Liver (tissue), 9 donors: ENCODE data around the gene PTPRD. TPM values are rescaled to one million over a fixed set of nuclear protein-coding genes. Genes with fewer than 3 reads are reported as not detected.

Experiments used
- DNase-seq: peaks from one replicate; pipeline ENCODE4 v3.0.0-alpha.2; 2017; ENCODE audit warnings: low spot score
- H3K27ac ChIP-seq, 2 donors: one replicate each; pipeline ENCODE4 v1.7.0; 2013; ENCODE audit warnings: inconsistent platforms in 2 of 2, low read length in 2 of 2, control low read depth in 1 of 2, low read depth in 1 of 2, mild to moderate bottlenecking in 1 of 2
- H3K27me3 ChIP-seq, 4 donors: one replicate each; pipeline versions ENCODE4 v1.6.1 to v1.7.0; 2013; ENCODE audit warnings: low read length in 3 of 4, inconsistent platforms in 1 of 4, mild to moderate bottlenecking in 1 of 4, moderate library complexity in 1 of 4; ENCODE audit not compliant: control insufficient read depth in 4 of 4, insufficient read depth in 4 of 4
- H3K36me3 ChIP-seq, 4 donors: one replicate each; pipeline versions ENCODE4 v1.6.1 to v1.7.0; 2013; ENCODE audit warnings: low read length in 3 of 4, mild to moderate bottlenecking in 3 of 4, low read depth in 1 of 4, moderate library complexity in 1 of 4; ENCODE audit not compliant: control insufficient read depth in 4 of 4, insufficient read depth in 3 of 4
- H3K4me1 ChIP-seq, 4 donors: one replicate each; pipeline versions ENCODE4 v1.6.1 to v1.7.0; 2013; ENCODE audit warnings: low read length in 3 of 4, mild to moderate bottlenecking in 3 of 4, moderate library complexity in 1 of 4; ENCODE audit not compliant: control insufficient read depth in 4 of 4, insufficient read depth in 4 of 4
- H3K4me3 ChIP-seq, 3 donors: one replicate each; pipeline versions ENCODE4 v1.6.1 to v1.7.0; 2013; ENCODE audit warnings: low read length in 3 of 3, control low read depth in 1 of 3, low read depth in 1 of 3, mild to moderate bottlenecking in 1 of 3
- H3K9ac ChIP-seq, 2 donors: one replicate each; pipeline ENCODE4 v1.7.0; 2013; ENCODE audit warnings: low read length in 2 of 2, mild to moderate bottlenecking in 2 of 2, moderate library complexity in 2 of 2, control low read depth in 1 of 2, low read depth in 1 of 2
- H3K9me3 ChIP-seq, 4 donors: one replicate each; pipeline versions ENCODE4 v1.6.1 to v1.7.0; 2013; ENCODE audit warnings: low read length in 3 of 4; ENCODE audit not compliant: control insufficient read depth in 4 of 4
- ATF3 ChIP-seq: IDR thresholded peaks from 2 replicates; pipeline ENCODE4 v1.6.1; 2016; ENCODE audit warnings: antibody characterized with exemption
- EGR1 ChIP-seq, 2 donors: IDR thresholded peaks; 2 replicates each; pipeline ENCODE4 v1.6.1; 2016 to 2018; ENCODE audit warnings: antibody characterized with exemption in 2 of 2, low read depth in 2 of 2
- FOXA1 ChIP-seq: IDR thresholded peaks from 2 replicates; pipeline ENCODE4 v1.6.1; 2016; ENCODE audit warnings: antibody characterized with exemption
- FOXA2 ChIP-seq: IDR thresholded peaks from 2 replicates; pipeline ENCODE4 v1.6.1; 2016; ENCODE audit warnings: antibody characterized with exemption
- GABPA ChIP-seq, 2 donors: IDR thresholded peaks in 1 of 2; conservative IDR thresholded peaks in 1 of 2; 2 replicates each; pipeline ENCODE4 v1.6.1; 2016; ENCODE audit warnings: antibody characterized with exemption in 2 of 2, mild to moderate bottlenecking in 1 of 2, moderate library complexity in 1 of 2
- HNF4A ChIP-seq, 2 donors: conservative IDR thresholded peaks; 2 replicates each; pipeline ENCODE4 v1.6.1; 2016; ENCODE audit warnings: antibody characterized with exemption in 2 of 2, mild to moderate bottlenecking in 2 of 2
- HNF4G ChIP-seq: IDR thresholded peaks from 2 replicates; pipeline ENCODE4 v1.6.1; 2016; ENCODE audit warnings: antibody characterized with exemption
- JUND ChIP-seq, 2 donors: IDR thresholded peaks; 2 replicates each; pipeline ENCODE4 v1.6.1; 2016; ENCODE audit warnings: antibody characterized with exemption in 2 of 2
- MAX ChIP-seq: IDR thresholded peaks from 2 replicates; pipeline ENCODE4 v1.6.1; 2016; ENCODE audit warnings: antibody characterized with exemption
- NR2F2 ChIP-seq: IDR thresholded peaks from 2 replicates; pipeline ENCODE4 v1.6.1; 2016; ENCODE audit warnings: antibody characterized with exemption
- RAD21 ChIP-seq, 2 donors: IDR thresholded peaks; 2 replicates each; pipeline ENCODE4 v1.6.1; 2016; ENCODE audit warnings: antibody characterized with exemption in 2 of 2, mild to moderate bottlenecking in 2 of 2
- REST ChIP-seq: IDR thresholded peaks from 2 replicates; pipeline ENCODE4 v1.6.1; 2016; ENCODE audit warnings: antibody characterized with exemption, mild to moderate bottlenecking
- RXRA ChIP-seq, 2 donors: IDR thresholded peaks; 2 replicates each; pipeline ENCODE4 v1.6.1; 2017 to 2018; ENCODE audit warnings: antibody characterized with exemption in 2 of 2, mild to moderate bottlenecking in 1 of 2
- SP1 ChIP-seq: IDR thresholded peaks from 2 replicates; pipeline ENCODE4 v1.6.1; 2018; ENCODE audit warnings: antibody characterized with exemption, mild to moderate bottlenecking
- TAF1 ChIP-seq: conservative IDR thresholded peaks from 2 replicates; pipeline ENCODE4 v1.6.1; 2016; ENCODE audit warnings: antibody characterized with exemption, mild to moderate bottlenecking
- YY1 ChIP-seq: IDR thresholded peaks from 2 replicates; pipeline ENCODE4 v1.6.1; 2016; ENCODE audit warnings: antibody characterized with exemption, mild to moderate bottlenecking
- ZBTB33 ChIP-seq: IDR thresholded peaks from 2 replicates; pipeline ENCODE4 v1.6.1; 2016; ENCODE audit warnings: antibody characterized with exemption
- WGBS: extraction: QIAGEN DNeasy Blood & Tissue Kit; methylation state at CpG from one replicate; pipeline ENCODE4 v1.1.7; 2013; 5-methylcytosine and 5-hydroxymethylcytosine counted together
- polyA plus RNA-seq, 2 donors: library from polyadenylated mRNA; stranded (reverse) in 1 of 2; unstranded in 1 of 2; fragments of 200-250 nt in 1 of 2; fragments of >200 nt in 1 of 2; fragmentation: Nextera tagmentation in 1 of 2; extraction: Ambion mirVana in 1 of 2; gene quantifications; one replicate each; pipeline versions ENCODE4 v1.2.1 to v1.2.3, GENCODE V29; 2013 to 2015
- total RNA-seq, 2 donors: library from RNA; depleted of rRNA; stranded (reverse); fragments of >200 nt; gene quantifications; one replicate each; pipeline ENCODE4 v1.2.3, GENCODE V29; 2014
- donor health status: healthy.
- donor health status: healthy.
- donor health status: healthy.
- donor health status: healthy.
- donor health status: healthy.

The PTPRD gene
- total and polyA plus RNA-seq, 4 donors, result 0.78 to 34.2 (median 4.7) TPM

GRCh38 chr9:8883321-8883720, 1729.5 kb downstream of the PTPRD start:
- DNase-seq, result no peak
- no peak for TF ChIP-seq FOXA2
- TF ChIP-seq NR2F2, result no peak
- no peak for TF ChIP-seq ZBTB33
- no peak for TF ChIP-seq MAX
- TF ChIP-seq RAD21 (IDR thresholded peaks at IDR 0.05), result no peak
- no peak for TF ChIP-seq TAF1
- TF ChIP-seq FOXA1, result no peak
- TF ChIP-seq RXRA (IDR thresholded peaks at IDR 0.05), result no peak
- no peak for TF ChIP-seq REST
- H3K36me3 ChIP-seq, result no peaks in the 10 kb centered on the region
- H3K9ac ChIP-seq, result no peak overlapping the region
- no peaks in the 10 kb centered on the region for H3K4me1 ChIP-seq
- no peak overlapping the region for H3K27ac ChIP-seq
- 64% methylated on average over 1 of the region's 1 CpG for WGBS
- H3K27me3 ChIP-seq, result no peaks in the 10 kb centered on the region
- no peaks in the 10 kb centered on the region for H3K9me3 ChIP-seq
- no peak overlapping the region for H3K4me3 ChIP-seq

GRCh38 chr9:8880060-8880459, 1732.7 kb downstream of the PTPRD start:
- no peak for TF ChIP-seq RXRA (IDR thresholded peaks at IDR 0.05)
- no peak for TF ChIP-seq GABPA (IDR thresholded peaks at IDR 0.05 in 1 of 2, conservative IDR thresholded peaks at IDR 0.05 in 1 of 2)
- no peak for TF ChIP-seq FOXA2
- no peak for TF ChIP-seq SP1
- no peak for TF ChIP-seq YY1
- no peak for TF ChIP-seq EGR1 (IDR thresholded peaks at IDR 0.05; ENCODE audit: low read depth in 2 of 2)
- no peak for TF ChIP-seq ATF3
- TF ChIP-seq HNF4A (conservative IDR thresholded peaks at IDR 0.05), result no peak
- TF ChIP-seq RAD21 (IDR thresholded peaks at IDR 0.05), result no peak
- TF ChIP-seq FOXA1, result no peak
- TF ChIP-seq TAF1, result no peak
- TF ChIP-seq MAX, result no peak
- TF ChIP-seq HNF4G, result no peak
- TF ChIP-seq JUND (IDR thresholded peaks at IDR 0.05), result no peak
- H3K9me3 ChIP-seq, result no peaks in the 10 kb centered on the region
- H3K4me1 ChIP-seq, result no peaks in the 10 kb centered on the region
- H3K4me3 ChIP-seq, result no peak overlapping the region
- H3K9ac ChIP-seq, result no peak overlapping the region
- no peak for DNase-seq
- H3K27ac ChIP-seq, result no peak overlapping the region
- no peaks in the 10 kb centered on the region for H3K36me3 ChIP-seq
- 72% methylated on average over 3 of the region's 3 CpGs for WGBS
- H3K27me3 ChIP-seq, result no peaks in the 10 kb centered on the region
